Effector CD8-positive, alpha-beta T cell (primary cell): ENCODE measurements around the gene AQP12B.

ENCODE experiments used
- DNase-seq: peaks from one replicate; lab custom pipeline; 2025; lab: John Stamatoyannopoulos, UW

The AQP12B gene

GRCh38 chr2:240632306-240632721 lies 50.4 kb downstream of the AQP12B start:
- DNase-seq, result no peak

- no peak for DNase-seq
These were observed 51.0 kb downstream of the AQP12B start for GRCh38 chr2:240631548-240632305.

DNA sequence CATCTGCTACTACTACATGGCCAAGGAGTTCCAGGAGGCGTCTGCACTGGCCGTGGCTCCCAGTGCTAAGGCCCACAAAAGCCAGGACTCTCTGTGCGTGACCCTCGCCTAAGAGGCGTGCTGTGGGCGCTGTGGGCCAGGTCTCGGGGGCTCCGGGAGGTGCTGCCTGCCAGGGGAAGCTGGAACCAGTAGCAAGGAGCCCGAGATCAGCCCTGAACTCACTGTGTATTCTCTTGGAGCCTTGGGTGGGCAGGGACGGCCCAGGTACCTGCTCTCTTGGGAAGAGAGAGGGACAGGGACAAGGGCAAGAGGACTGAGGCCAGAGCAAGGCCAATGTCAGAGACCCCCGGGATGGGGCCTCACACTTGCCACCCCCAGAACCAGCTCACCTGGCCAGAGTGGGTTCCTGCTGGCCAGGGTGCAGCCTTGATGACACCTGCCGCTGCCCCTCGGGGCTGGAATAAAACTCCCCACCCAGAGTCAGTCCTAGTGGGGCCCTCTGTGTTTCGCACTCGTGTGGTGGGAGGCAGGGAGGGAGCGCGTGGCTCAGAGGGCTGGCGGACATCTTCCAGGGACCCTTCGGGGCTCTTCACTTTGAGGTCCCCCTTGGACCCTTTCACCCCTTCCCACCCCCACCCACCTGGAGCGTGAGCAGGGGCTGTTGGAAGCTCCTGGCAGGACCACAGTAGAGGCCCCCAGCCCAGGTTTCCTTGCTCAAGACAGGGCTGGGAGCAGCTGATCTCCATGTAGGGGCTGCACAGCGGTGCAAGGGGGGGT lies 51.7 kb downstream of the AQP12B start:
- DNase-seq, result no peak

- no peak for DNase-seq
These were observed 52.5 kb downstream of the AQP12B start for GRCh38 chr2:240629968-240630770.

DNA sequence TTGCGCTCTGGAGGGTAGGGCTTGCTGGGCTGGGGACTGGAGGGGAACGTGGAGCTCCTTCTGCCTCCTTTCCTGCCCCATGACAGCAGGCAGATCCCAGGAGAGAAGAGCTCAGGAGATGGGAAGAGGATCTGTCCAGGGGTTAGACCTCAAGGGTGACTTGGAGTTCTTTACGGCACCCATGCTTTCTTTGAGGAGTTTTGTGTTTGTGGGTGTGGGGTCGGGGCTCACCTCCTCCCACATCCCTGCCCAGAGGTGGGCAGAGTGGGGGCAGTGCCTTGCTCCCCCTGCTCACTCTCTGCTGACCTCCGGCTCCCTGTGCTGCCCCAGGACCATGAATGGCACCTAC lies 53.1 kb downstream of the AQP12B start:
- DNase-seq, result no peak

GRCh38 chr2:240628808-240629618 lies 53.7 kb downstream of the AQP12B start:
- no peak for DNase-seq

- DNase-seq, result no peak
These were observed 54.2 kb downstream of the AQP12B start for GRCh38 chr2:240628507-240628807.

DNA sequence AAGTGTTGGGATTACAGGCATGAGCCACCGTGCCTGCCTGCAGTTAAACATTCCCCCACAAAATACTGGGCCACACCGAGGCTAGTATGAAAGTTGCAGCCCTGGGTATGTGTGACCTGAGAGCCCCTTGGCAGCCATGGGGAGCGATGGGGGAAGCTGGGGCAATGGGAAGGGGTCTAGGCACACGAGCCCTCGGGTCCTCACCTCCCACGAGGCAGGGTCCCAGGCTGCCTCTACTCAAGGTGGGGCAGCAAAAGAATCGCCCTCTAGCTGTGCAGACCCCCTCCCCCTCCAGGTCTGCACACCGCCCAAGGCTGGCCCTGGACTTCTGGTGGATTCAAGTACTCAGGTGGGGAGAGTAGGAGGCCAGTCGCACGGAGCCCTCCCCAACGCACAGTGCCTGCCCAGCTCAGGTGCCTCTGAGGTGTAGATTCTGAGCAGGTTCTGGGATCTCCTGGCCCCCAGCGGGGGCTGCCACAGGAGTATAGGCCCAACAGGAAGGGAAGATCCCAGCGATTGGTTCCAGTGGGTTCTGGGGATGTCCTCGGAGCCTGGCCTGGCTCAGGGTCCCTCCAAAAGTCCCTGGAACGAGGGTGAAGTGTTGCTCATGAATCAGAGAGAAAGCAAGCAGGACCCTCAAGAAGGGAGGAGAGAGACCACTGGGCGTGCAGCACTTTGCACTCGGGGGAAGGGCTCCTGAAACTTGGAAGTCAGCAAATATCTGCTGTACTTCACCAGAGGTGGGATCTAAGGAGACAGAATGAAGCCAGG lies 54.8 kb downstream of the AQP12B start:
- no peak for DNase-seq

- DNase-seq, result no peak
These were observed 56.0 kb downstream of the AQP12B start for GRCh38 chr2:240626531-240627300.
